A549 (cell line): Measurements from ENCODE around the gene PDE7B.

Experiments used
- CBX2 ChIP-seq: fragments of 200-600 bp; sonication (generic); IDR thresholded peaks from 2 replicates; pipeline ENCODE4 v1.6.1; 2016; ENCODE audit warnings: low read depth, mild to moderate bottlenecking, borderline replicate concordance
- CEBPB ChIP-seq, 2 experiments: fragments of >200 bp in 1 of 2; sonication (Bioruptor Twin) in 1 of 2; formaldehyde crosslinking in 1 of 2; IDR thresholded peaks; 2 replicates each; pipeline ENCODE4 v1.6.1; 2012 to 2016
- CHD2 ChIP-seq: fragments of 150-350 bp; IDR thresholded peaks from 2 replicates; pipeline ENCODE4 v1.6.1; 2014; ENCODE audit warnings: low read length; ENCODE audit not compliant: partially characterized antibody
- CTCF ChIP-seq: fragments of >200 bp; sonication (Bioruptor Twin); formaldehyde crosslinking; IDR thresholded peaks from 3 replicates; pipeline ENCODE4 v1.5.1; 2016
- EHMT2 ChIP-seq: fragments of 200-600 bp; sonication (generic); IDR thresholded peaks from 2 replicates; pipeline ENCODE4 v1.6.1; 2016; ENCODE audit warnings: antibody characterized with exemption, low read depth, mild to moderate bottlenecking, moderate library complexity
- ELK1 ChIP-seq: fragments of 150-350 bp; IDR thresholded peaks from 2 replicates; pipeline ENCODE4 v1.6.1; 2014; ENCODE audit warnings: low read depth, mild to moderate bottlenecking, low read length
- ESRRA ChIP-seq: fragments of 150-350 bp; IDR thresholded peaks from 2 replicates; pipeline ENCODE4 v1.6.1; 2014; ENCODE audit warnings: mild to moderate bottlenecking, low read length, borderline replicate concordance
- HOXB5 ChIP-seq: fragments of 250-450 bp; sonication (Bioruptor Pico); IDR thresholded peaks from 2 replicates; pipeline ENCODE4 v1.5.0; 2020; ENCODE audit warnings: mild to moderate bottlenecking, moderate library complexity
- JUN ChIP-seq, 2 experiments: fragments of >200 bp; sonication (Bioruptor Twin); formaldehyde crosslinking; IDR thresholded peaks; 2 replicates in 1 of 2; 3 replicates in 1 of 2; pipeline ENCODE4 v1.6.1; 2016 to 2017
- POLR2A ChIP-seq: IDR thresholded peaks from 2 replicates; pipeline ENCODE4 v1.6.1; 2012; ENCODE audit warnings: mild to moderate bottlenecking, low read length
- REST ChIP-seq: fragments of 200-600 bp; sonication (generic); IDR thresholded peaks from 2 replicates; pipeline ENCODE4 v1.6.1; 2016; ENCODE audit warnings: antibody characterized with exemption, mild to moderate bottlenecking, moderate library complexity
- SMC3 ChIP-seq: fragments of >200 bp; sonication (Bioruptor Twin); formaldehyde crosslinking; IDR thresholded peaks from 3 replicates; pipeline ENCODE4 v1.6.1; 2018; ENCODE audit warnings: inconsistent platforms
- USF2 ChIP-seq: fragments of 450-650 bp; IDR thresholded peaks from 2 replicates; pipeline ENCODE4 v1.6.1; 2014; ENCODE audit warnings: antibody characterized with exemption

GRCh38 chr6:136022224-136022874 is 170.8 kb downstream of the PDE7B start:
- TF ChIP-seq CBX2: no peak
- TF ChIP-seq CTCF: no peak
- TF ChIP-seq JUN (IDR thresholded peaks at IDR 0.05): no peak
- TF ChIP-seq SMC3: no peak
- TF ChIP-seq ELK1: no peak
- TF ChIP-seq CEBPB (IDR thresholded peaks at IDR 0.05): no peak
- TF ChIP-seq USF2: no peak
- no peak for TF ChIP-seq POLR2A
- TF ChIP-seq REST: no peak
- no peak for TF ChIP-seq EHMT2
- TF ChIP-seq HOXB5 (CRISPR knock-in tag): no peak
- no peak for TF ChIP-seq ESRRA
- no peak for TF ChIP-seq CHD2
